SU-DHL-6 (cell line): ENCODE data around the gene EVC.

Source experiments
- H2AFZ ChIP-seq: fragments of 200-600 bp; sonication (generic); 2 replicates; pipeline ENCODE4 v1.6.1; 2014; ENCODE audit warnings: low read depth, mild to moderate bottlenecking, moderate library complexity, mixed read lengths, antibody characterized with exemption, low read length; ENCODE audit not compliant: severe bottlenecking
- H3F3A ChIP-seq: fragments of 200-600 bp; shearing (Covaris generic); 2 replicates; pipeline ENCODE4 v1.6.0; 2016; ENCODE audit warnings: antibody characterized with exemption, mild to moderate bottlenecking; ENCODE audit not compliant: insufficient read depth
- H3K27ac ChIP-seq: fragments of 200-600 bp; sonication (generic); 2 replicates; pipeline ENCODE4 v1.5.1; 2016; ENCODE audit warnings: low read depth, mild to moderate bottlenecking, low read length, moderate library complexity, mixed read lengths
- H3K27me3 ChIP-seq: fragments of 200-600 bp; sonication (generic), shearing (Covaris generic); 2 replicates; pipeline ENCODE4 v1.6.0; 2014; ENCODE audit warnings: mild to moderate bottlenecking, low read length
- H3K36me3 ChIP-seq: fragments of 200-600 bp; sonication (generic); 2 replicates; pipeline ENCODE4 v1.6.1; 2014; ENCODE audit warnings: mild to moderate bottlenecking, low read length, mixed read lengths
- H3K4me2 ChIP-seq: fragments of 300-600, 200-600 bp; shearing (Covaris generic), sonication (generic); 2 replicates; pipeline ENCODE4 v1.6.0; 2014; ENCODE audit warnings: low read length, low read depth, mild to moderate bottlenecking; ENCODE audit not compliant: poor library complexity, severe bottlenecking
- H3K4me3 ChIP-seq: fragments of 200-600 bp; sonication (generic); 2 replicates; pipeline ENCODE4 v1.5.1; 2014; ENCODE audit warnings: antibody characterized with exemption, low read length, mild to moderate bottlenecking, mixed read lengths; ENCODE audit not compliant: insufficient read depth, poor library complexity, severe bottlenecking
- H3K79me2 ChIP-seq: fragments of 200-600 bp; sonication (generic); 2 replicates; pipeline ENCODE4 v1.6.1; 2014; ENCODE audit warnings: mild to moderate bottlenecking, low read length, moderate library complexity; ENCODE audit not compliant: insufficient read depth
- H3K9ac ChIP-seq: fragments of 200-600 bp; sonication (generic); 2 replicates; pipeline ENCODE4 v1.7.0; 2014; ENCODE audit warnings: mild to moderate bottlenecking, low read length
- H3K9me2 ChIP-seq: fragments of 200-600 bp; sonication (generic); replicated peaks from 2 replicates; pipeline ENCODE4 v1.6.1; 2014; ENCODE audit warnings: low read length; ENCODE audit not compliant: insufficient read depth
- H3K9me3 ChIP-seq: fragments of 200-600 bp; sonication (generic); 2 replicates; pipeline ENCODE4 v1.6.1; 2014; ENCODE audit warnings: low read length, mixed read lengths; ENCODE audit not compliant: insufficient read depth
- H4K20me1 ChIP-seq: fragments of 200-600 bp; sonication (generic); 2 replicates; pipeline ENCODE4 v1.6.1; 2014; ENCODE audit warnings: low read depth, mild to moderate bottlenecking, antibody characterized with exemption, low read length, moderate library complexity, mixed read lengths
- EZH2phosphoT487 ChIP-seq: fragments of 200-600 bp; sonication (generic), shearing (Covaris generic); conservative IDR thresholded peaks from 2 replicates; pipeline ENCODE4 v1.6.1; 2018; ENCODE audit warnings: mild to moderate bottlenecking, antibody characterized with exemption, low read length, moderate library complexity, mixed read lengths
- TF ChIP-seq, protein P1 (sequence below): fragments of 200-600 bp; sonication (generic); IDR thresholded peaks from one replicate; pipeline ENCODE4 v1.5.1; 2017; ENCODE audit warnings: antibody characterized with exemption, mild to moderate bottlenecking, low read length, moderate library complexity; ENCODE audit not compliant: insufficient read depth, poor library complexity, severe bottlenecking

EVC gene

DNA sequence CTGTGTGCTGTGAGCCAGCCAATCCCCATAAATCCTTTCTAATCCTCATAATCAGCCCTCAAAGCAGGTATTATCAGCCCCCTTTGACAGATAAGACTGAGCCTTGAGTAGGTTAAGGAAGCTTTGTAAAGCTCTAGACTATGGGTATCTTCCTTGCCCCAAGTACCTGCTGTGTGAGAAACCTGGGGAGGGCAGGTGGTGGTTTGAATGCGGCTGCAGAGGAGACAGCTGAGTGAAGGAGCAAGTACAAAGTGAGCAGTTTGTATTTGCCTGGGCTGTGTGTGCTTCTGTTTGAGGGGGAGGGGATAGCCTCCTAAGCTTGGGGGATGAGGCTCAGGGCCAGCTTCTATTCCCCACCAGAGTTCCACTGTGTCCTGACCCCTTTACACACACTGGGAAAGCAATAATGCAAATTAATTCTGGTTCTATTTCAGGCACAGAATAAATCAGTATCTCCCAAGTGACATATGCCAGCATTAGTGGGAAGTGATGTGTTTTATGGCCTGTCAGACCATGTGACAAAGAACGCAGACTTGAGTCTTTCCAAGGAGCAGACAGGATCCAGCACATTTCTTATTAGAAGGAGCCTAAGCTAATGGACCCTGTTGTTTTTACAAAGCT, 63.5 kb downstream of the EVC start:
- Histone ChIP-seq H3K4me2 (no peak overlapping the region), H2AFZ (no peak overlapping the region), H4K20me1 (no peaks in the 10 kb centered on the region), H3K4me3 (no peak overlapping the region), H3K27ac (no peak overlapping the region), H3K9me3 (0 out of 2 replicates have a peak, but pooled peaks cover 7% of the 10 kb centered on the region), H3K79me2 (no peaks in the 10 kb centered on the region), H3F3A (no peaks in the 10 kb centered on the region), H3K36me3 (no peaks in the 10 kb centered on the region), H3K27me3 (no peaks in the 10 kb centered on the region), H3K9ac (no peak overlapping the region), H3K9me2 (no peaks in the 10 kb centered on the region)
- no peak for TF ChIP-seq EZH2phosphoT487
- TF ChIP-seq, protein P1, sequence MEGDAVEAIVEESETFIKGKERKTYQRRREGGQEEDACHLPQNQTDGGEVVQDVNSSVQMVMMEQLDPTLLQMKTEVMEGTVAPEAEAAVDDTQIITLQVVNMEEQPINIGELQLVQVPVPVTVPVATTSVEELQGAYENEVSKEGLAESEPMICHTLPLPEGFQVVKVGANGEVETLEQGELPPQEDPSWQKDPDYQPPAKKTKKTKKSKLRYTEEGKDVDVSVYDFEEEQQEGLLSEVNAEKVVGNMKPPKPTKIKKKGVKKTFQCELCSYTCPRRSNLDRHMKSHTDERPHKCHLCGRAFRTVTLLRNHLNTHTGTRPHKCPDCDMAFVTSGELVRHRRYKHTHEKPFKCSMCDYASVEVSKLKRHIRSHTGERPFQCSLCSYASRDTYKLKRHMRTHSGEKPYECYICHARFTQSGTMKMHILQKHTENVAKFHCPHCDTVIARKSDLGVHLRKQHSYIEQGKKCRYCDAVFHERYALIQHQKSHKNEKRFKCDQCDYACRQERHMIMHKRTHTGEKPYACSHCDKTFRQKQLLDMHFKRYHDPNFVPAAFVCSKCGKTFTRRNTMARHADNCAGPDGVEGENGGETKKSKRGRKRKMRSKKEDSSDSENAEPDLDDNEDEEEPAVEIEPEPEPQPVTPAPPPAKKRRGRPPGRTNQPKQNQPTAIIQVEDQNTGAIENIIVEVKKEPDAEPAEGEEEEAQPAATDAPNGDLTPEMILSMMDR, result no peak

DNA sequence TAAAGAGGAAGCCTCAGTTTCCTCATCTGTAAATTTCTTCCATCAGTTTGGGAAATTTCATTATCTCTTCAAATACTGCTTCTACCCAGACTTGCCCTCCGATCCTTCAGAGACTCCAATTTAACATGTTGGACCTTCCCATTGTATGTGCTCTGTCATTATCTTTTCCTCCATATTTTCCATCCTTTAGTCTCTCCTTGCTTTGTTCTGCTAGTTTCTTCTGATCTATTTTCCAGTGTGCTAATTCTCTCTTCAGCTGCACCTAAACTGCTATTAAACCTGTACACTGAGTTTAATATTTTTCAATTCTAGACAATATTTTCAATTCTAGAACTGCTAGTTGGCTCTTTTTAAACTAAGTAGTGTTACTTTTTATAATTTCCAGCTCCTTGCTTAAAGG, 65.5 kb downstream of the EVC start:
- Histone ChIP-seq H3F3A (no peaks in the 10 kb centered on the region), H4K20me1 (no peaks in the 10 kb centered on the region), H3K27ac (no peak overlapping the region), H3K27me3 (no peaks in the 10 kb centered on the region), H3K9me3 (0 out of 2 replicates have a peak, but pooled peaks cover 7% of the 10 kb centered on the region), H3K9me2 (no peaks in the 10 kb centered on the region), H3K4me3 (no peak overlapping the region), H3K4me2 (no peak overlapping the region), H2AFZ (no peak overlapping the region), H3K36me3 (no peaks in the 10 kb centered on the region), H3K79me2 (no peaks in the 10 kb centered on the region), H3K9ac (no peak overlapping the region)
- TF ChIP-seq EZH2phosphoT487, result no peak
- TF ChIP-seq, protein P1, result no peak

DNA sequence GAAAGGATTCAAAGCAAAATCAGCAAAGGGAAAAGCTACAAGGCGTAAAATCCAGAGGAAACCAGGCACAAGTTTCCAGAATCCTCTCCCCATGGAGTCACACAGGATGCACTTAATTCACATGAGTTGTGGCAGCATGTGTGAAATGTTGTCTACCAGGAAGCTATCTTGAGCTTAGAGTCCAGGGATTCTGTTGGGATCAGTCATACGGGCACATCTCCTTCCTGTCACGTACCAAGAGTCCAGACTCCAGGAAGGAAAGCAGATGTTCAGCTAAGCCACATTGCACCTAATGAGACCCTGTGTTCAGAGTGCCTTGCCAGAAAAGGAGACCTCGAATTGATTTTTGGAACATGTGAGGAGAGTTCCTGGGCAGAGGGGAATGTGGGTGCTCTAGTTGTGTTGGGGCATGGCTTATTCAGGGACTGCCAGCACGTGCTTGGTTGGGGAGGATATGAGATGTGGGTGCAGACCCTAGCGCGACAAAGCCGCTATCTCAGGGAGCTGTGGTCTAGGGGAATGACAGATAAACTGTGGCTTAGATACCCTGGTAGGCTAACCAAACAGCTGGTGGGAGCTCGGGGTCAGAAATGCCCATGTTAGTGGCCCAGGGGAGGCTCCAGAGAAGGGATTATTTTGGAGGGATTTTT, 70.0 kb downstream of the EVC start:
- Histone ChIP-seq H3K4me3 (no peak overlapping the region), H3F3A (no peaks in the 10 kb centered on the region), H3K9me2 (no peaks in the 10 kb centered on the region), H3K36me3 (no peaks in the 10 kb centered on the region), H2AFZ (no peak overlapping the region), H4K20me1 (no peaks in the 10 kb centered on the region), H3K9me3 (0 out of 2 replicates have a peak, but pooled peaks cover 7% of the 10 kb centered on the region), H3K9ac (no peak overlapping the region), H3K79me2 (no peaks in the 10 kb centered on the region), H3K27ac (no peak overlapping the region), H3K27me3 (no peaks in the 10 kb centered on the region), H3K4me2 (no peak overlapping the region)
- no peak for TF ChIP-seq EZH2phosphoT487
- TF ChIP-seq, protein P1, result no peak
